ENCODE data around the gene AGBL3. TPM values are rescaled to one million over a fixed set of nuclear protein-coding genes. Genes with fewer than 3 reads are reported as not detected.

AGBL3 gene
- total RNA-seq, 4 donors from 2014 or later = 0.49 to 2.4 (median 0.94) TPM; not detected in 1

DNA sequence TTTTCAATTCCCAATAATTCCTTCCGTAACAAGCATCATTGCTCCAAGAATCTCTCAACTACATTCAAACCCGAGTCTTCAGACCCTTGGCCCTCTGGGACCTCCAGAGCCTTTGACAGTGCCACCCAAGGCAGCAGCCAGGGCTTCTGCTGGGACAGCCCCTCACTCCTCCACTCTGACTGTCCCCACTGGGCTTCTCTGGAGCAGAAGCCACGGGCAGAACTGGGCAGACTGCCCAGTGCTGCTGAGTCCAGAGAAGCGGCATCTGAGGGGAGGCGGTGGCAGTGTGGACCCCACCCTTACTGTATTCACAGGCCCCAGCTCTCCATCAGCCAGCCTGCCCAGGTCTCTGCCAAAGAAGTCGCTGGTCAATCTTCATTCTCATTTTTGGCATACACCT lies 175.4 kb downstream of the AGBL3 start:
- whole genome bisulfite sequencing = 83% methylated on average over 6 of the region's 6 CpGs
- TF ChIP-seq POLR2A (IDR thresholded peaks at IDR 0.05) (no peak), EP300 (IDR thresholded peaks at IDR 0.05) (no peak), POLR2AphosphoS5 (IDR thresholded peaks at IDR 0.05) (no peak), CTCF (IDR thresholded peaks at IDR 0.05) (no peak)
- DNase-seq (ENCODE audit: low spot score in 2 of 2) = no peak
- Histone ChIP-seq H3K36me3 (peaks cover 24% of the 10 kb centered on the region), H3K4me3 (no peak overlapping the region), H3K27ac (peak overlapping the region; percentile 34), H3K27me3 (no peaks in the 10 kb centered on the region), H3K9me3 (peaks cover 2% of the 10 kb centered on the region), H3K4me1 (peaks cover 20% of the 10 kb centered on the region)

- Histone ChIP-seq H3K27ac (no peak overlapping the region), H3K36me3 (peaks cover 32% of the 10 kb centered on the region), H3K27me3 (no peaks in the 10 kb centered on the region), H3K4me1 (peaks cover 26% of the 10 kb centered on the region), H3K4me3 (no peak overlapping the region), H3K9me3 (no peaks in the 10 kb centered on the region)
- WGBS = 91% methylated on average over 2 of the region's 2 CpGs
- DNase-seq (ENCODE audit: low spot score in 2 of 2) = no peak
- TF ChIP-seq POLR2A (IDR thresholded peaks at IDR 0.05) = no peak
- no peak for TF ChIP-seq EP300 (IDR thresholded peaks at IDR 0.05)
- no peak for TF ChIP-seq POLR2AphosphoS5 (IDR thresholded peaks at IDR 0.05)
- TF ChIP-seq CTCF (IDR thresholded peaks at IDR 0.05) = no peak
Measured at GRCh38 chr7:135162382-135163001, 176.2 kb downstream of the AGBL3 start.

GRCh38 chr7:135164357-135165061 lies 178.2 kb downstream of the AGBL3 start:
- no peak overlapping the region for H3K4me3 ChIP-seq
- WGBS = 85% methylated on average over 11 of the region's 18 CpGs
- H3K27me3 ChIP-seq = no peaks in the 10 kb centered on the region
- H3K9me3 ChIP-seq = no peaks in the 10 kb centered on the region
- peak in 1 of 2 donors; percentile 63 for DNase-seq (ENCODE audit: low spot score in 2 of 2)
- H3K4me1 ChIP-seq = peaks cover 45% of the 10 kb centered on the region
- no peak for TF ChIP-seq POLR2AphosphoS5 (IDR thresholded peaks at IDR 0.05)
- TF ChIP-seq POLR2A (IDR thresholded peaks at IDR 0.05) = no peak
- no peak for TF ChIP-seq CTCF (IDR thresholded peaks at IDR 0.05)
- TF ChIP-seq EP300 (IDR thresholded peaks at IDR 0.05) = no peak
- no peak overlapping the region for H3K27ac ChIP-seq
- H3K36me3 ChIP-seq = peaks cover 42% of the 10 kb centered on the region

- DNase-seq (ENCODE audit: low spot score in 2 of 2) = no peak
- 81% methylated on average over 3 of the region's 4 CpGs for WGBS
- Histone ChIP-seq H3K9me3 (no peaks in the 10 kb centered on the region), H3K27me3 (no peaks in the 10 kb centered on the region), H3K27ac (peak overlapping the region; percentile 19), H3K4me1 (peaks cover 41% of the 10 kb centered on the region), H3K4me3 (no peak overlapping the region), H3K36me3 (peaks cover 42% of the 10 kb centered on the region)
- TF ChIP-seq EP300 (IDR thresholded peaks at IDR 0.05) (no peak), POLR2A (IDR thresholded peaks at IDR 0.05) (no peak), CTCF (IDR thresholded peaks at IDR 0.05) (no peak), POLR2AphosphoS5 (IDR thresholded peaks at IDR 0.05) (no peak)
Measured at GRCh38 chr7:135165862-135166261, 179.6 kb downstream of the AGBL3 start.

- Histone ChIP-seq H3K27me3 (no peaks in the 10 kb centered on the region), H3K4me1 (peaks cover 45% of the 10 kb centered on the region), H3K4me3 (no peak overlapping the region), H3K9me3 (no peaks in the 10 kb centered on the region), H3K27ac (peak overlapping the region; percentile 19), H3K36me3 (peaks cover 42% of the 10 kb centered on the region)
- DNase-seq (ENCODE audit: low spot score in 2 of 2) = peak in 1 of 2 donors; percentile 65
- 90% methylated on average over 16 of the region's 18 CpGs for WGBS
- TF ChIP-seq EP300 (IDR thresholded peaks at IDR 0.05) (no peak), POLR2A (IDR thresholded peaks at IDR 0.05) (no peak), CTCF (IDR thresholded peaks at IDR 0.05) (no peak), POLR2AphosphoS5 (IDR thresholded peaks at IDR 0.05) (no peak)
Measured at GRCh38 chr7:135166338-135166990, 180.2 kb downstream of the AGBL3 start.

Data from suprapubic skin (tissue), 4 donors.